ACC112 (cell line): ENCODE measurements around the gene HORMAD2.
"Not testable (repeated sequence)": the region's sequence is repeated elsewhere in the genome, so short reads cannot be mapped to it uniquely, and the experiment has no call there.

ENCODE experiments used
- H2AFZ ChIP-seq: fragments of 200-600 bp; sonication (generic); one replicate; pipeline ENCODE4 v1.6.0; 2017; ENCODE audit warnings: antibody characterized with exemption, low read length; ENCODE audit not compliant: unreplicated experiment
- H3K27ac ChIP-seq: fragments of 200-600 bp; sonication (generic); 2 replicates; pipeline ENCODE4 v1.5.1; 2014; ENCODE audit warnings: low read depth, mild to moderate bottlenecking, antibody characterized with exemption, low read length, moderate library complexity
- H3K27me3 ChIP-seq: fragments of 200-600 bp; sonication (generic); 2 replicates; pipeline ENCODE4 v1.6.1; 2014; ENCODE audit warnings: mild to moderate bottlenecking, antibody characterized with exemption, low read length, moderate library complexity, mixed read lengths; ENCODE audit not compliant: insufficient read depth
- H3K36me3 ChIP-seq: fragments of 200-600 bp; sonication (generic); 2 replicates; pipeline ENCODE4 v1.6.1; 2016; ENCODE audit warnings: mild to moderate bottlenecking, antibody characterized with exemption, low read length, moderate library complexity, mixed read lengths; ENCODE audit not compliant: insufficient read depth
- H3K4me1 ChIP-seq: fragments of 200-600 bp; sonication (generic); one replicate; pipeline ENCODE4 v1.6.1; 2016; ENCODE audit warnings: low read length, mixed read lengths; ENCODE audit not compliant: insufficient read depth, unreplicated experiment, control insufficient read depth
- H3K4me3 ChIP-seq: fragments of 200-600 bp; sonication (generic); 2 replicates; pipeline ENCODE4 v1.5.1; 2014; ENCODE audit warnings: mild to moderate bottlenecking, low read depth, low read length
- H3K79me2 ChIP-seq: fragments of 200-600 bp; sonication (generic); one replicate; pipeline ENCODE4 v1.6.0; 2016; ENCODE audit warnings: low read length; ENCODE audit not compliant: control insufficient read depth, unreplicated experiment, insufficient read depth

The HORMAD2 gene

GRCh38 chr22:30078320-30079311 is 1.6 kb upstream of the HORMAD2 start:
- Histone ChIP-seq H3K36me3 (no peaks in the 10 kb centered on the region), H3K4me1 (no peaks in the 10 kb centered on the region), H3K4me3 (no peak overlapping the region), H3K27me3 (peaks cover 20% of the 10 kb centered on the region), H3K27ac (no peak overlapping the region), H3K79me2 (no peaks in the 10 kb centered on the region), H2AFZ (no peak overlapping the region)

- H3K27ac ChIP-seq = no peak overlapping the region
These were observed 541 bp downstream of the HORMAD2 start for GRCh38 chr22:30080805-30081204.

DNA sequence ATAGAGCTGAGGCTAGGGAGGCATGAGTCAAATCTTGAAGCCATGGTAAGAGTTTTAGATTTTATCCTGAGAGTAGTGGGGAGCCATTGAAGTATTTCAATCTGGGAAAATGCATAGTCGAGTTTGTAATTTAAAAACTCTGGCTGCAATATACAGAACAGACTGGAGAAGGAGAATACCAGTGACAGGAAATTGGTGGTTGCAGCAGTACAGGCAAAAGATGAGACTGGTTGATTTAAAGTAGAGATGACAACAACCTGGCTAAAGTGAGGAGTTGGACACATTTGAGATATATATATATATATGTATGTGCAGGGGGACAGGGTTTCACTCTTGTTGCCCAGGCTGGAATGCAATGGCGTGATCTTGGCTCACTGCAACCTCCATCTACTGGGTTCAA is 6.2 kb downstream of the HORMAD2 start:
- Histone ChIP-seq H3K79me2 (no peaks in the 10 kb centered on the region), H3K27me3 (no peaks in the 10 kb centered on the region), H3K4me3 (no peak overlapping the region), H3K27ac (no peak overlapping the region), H3K4me1 (no peaks in the 10 kb centered on the region), H2AFZ (no peak overlapping the region), H3K36me3 (no peaks in the 10 kb centered on the region)

More at GRCh38 chr22:30080805-30081204, 541 bp downstream of the HORMAD2 start:
- H3K4me3 ChIP-seq = no peak overlapping the region
- H3K27me3 ChIP-seq = peaks cover 4% of the 10 kb centered on the region; the same call in 1 of the 2 replicates
- H3K36me3 ChIP-seq = no peaks in the 10 kb centered on the region
- H2AFZ ChIP-seq = no peak overlapping the region
- no peaks in the 10 kb centered on the region for H3K4me1 ChIP-seq
- no peaks in the 10 kb centered on the region for H3K79me2 ChIP-seq

GRCh38 chr22:30087037-30087436 is 6.8 kb downstream of the HORMAD2 start:
- not testable (repeated sequence) for H3K27ac ChIP-seq, H3K4me3 ChIP-seq, H2AFZ ChIP-seq, H3K27me3 ChIP-seq, H3K36me3 ChIP-seq, H3K4me1 ChIP-seq, H3K79me2 ChIP-seq

GRCh38 chr22:30087611-30088010 is 7.3 kb downstream of the HORMAD2 start:
- Histone ChIP-seq H3K4me1 (no peaks in the 10 kb centered on the region), H3K27me3 (no peaks in the 10 kb centered on the region), H3K27ac (no peak overlapping the region), H3K4me3 (no peak overlapping the region), H3K36me3 (no peaks in the 10 kb centered on the region), H3K79me2 (no peaks in the 10 kb centered on the region), H2AFZ (no peak overlapping the region)

DNA sequence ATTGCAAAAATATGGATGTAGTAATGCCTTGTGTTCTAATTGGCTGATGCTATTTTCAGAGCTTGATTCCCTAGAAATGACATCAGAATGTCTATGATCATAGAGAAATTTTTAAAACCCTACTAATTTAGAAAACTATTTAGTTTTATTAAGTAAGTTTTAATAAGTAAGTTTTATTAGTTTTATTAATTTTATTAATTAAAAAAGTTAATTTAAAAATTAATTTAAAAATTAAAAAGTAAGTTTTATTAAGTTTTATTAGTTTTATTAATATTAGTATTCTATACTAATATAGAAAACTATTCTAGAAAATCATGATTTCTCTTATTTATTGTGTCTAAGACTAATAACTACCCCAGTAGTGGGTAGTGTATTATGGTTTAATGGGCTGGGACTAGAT is 8.2 kb downstream of the HORMAD2 start:
- Histone ChIP-seq H3K36me3 (no peaks in the 10 kb centered on the region), H3K27ac (no peak overlapping the region), H3K79me2 (no peaks in the 10 kb centered on the region), H3K4me3 (no peak overlapping the region), H2AFZ (no peak overlapping the region), H3K27me3 (no peaks in the 10 kb centered on the region), H3K4me1 (no peaks in the 10 kb centered on the region)

DNA sequence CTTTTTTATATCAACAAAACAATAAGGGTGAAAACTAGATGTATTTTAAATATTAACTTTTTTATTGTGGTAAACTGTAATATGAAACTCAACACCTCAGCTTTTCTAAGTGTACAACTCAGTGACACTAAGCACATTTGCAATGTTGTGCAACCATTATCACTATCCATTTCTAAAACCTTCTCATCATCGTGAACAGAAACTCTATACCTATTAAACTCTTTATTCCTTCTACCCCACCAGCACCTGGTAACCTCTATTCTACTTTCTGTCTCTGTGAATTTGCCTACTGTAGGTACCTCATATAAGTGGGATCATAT is 9.4 kb downstream of the HORMAD2 start:
- no peaks in the 10 kb centered on the region for H3K36me3 ChIP-seq
- no peaks in the 10 kb centered on the region for H3K79me2 ChIP-seq
- H3K27me3 ChIP-seq = no peaks in the 10 kb centered on the region
- H3K27ac ChIP-seq = 0 out of 2 replicates have a peak overlapping the region, but pooled peaks have one; percentile 34
- no peaks in the 10 kb centered on the region for H3K4me1 ChIP-seq
- no peak overlapping the region for H3K4me3 ChIP-seq
- peak overlapping the region; percentile 60 for H2AFZ ChIP-seq

- Histone ChIP-seq H2AFZ (no peak overlapping the region), H3K4me1 (no peaks in the 10 kb centered on the region), H3K36me3 (no peaks in the 10 kb centered on the region), H3K27ac (no peak overlapping the region), H3K79me2 (no peaks in the 10 kb centered on the region), H3K27me3 (no peaks in the 10 kb centered on the region), H3K4me3 (no peak overlapping the region)
These were observed 12.4 kb downstream of the HORMAD2 start for GRCh38 chr22:30092686-30093085.

- Histone ChIP-seq H3K4me1 (no peaks in the 10 kb centered on the region), H3K79me2 (no peaks in the 10 kb centered on the region), H2AFZ (no peak overlapping the region), H3K36me3 (no peaks in the 10 kb centered on the region), H3K27ac (no peak overlapping the region), H3K4me3 (no peak overlapping the region), H3K27me3 (no peaks in the 10 kb centered on the region)
These were observed 14.5 kb downstream of the HORMAD2 start for GRCh38 chr22:30094804-30095203.

DNA sequence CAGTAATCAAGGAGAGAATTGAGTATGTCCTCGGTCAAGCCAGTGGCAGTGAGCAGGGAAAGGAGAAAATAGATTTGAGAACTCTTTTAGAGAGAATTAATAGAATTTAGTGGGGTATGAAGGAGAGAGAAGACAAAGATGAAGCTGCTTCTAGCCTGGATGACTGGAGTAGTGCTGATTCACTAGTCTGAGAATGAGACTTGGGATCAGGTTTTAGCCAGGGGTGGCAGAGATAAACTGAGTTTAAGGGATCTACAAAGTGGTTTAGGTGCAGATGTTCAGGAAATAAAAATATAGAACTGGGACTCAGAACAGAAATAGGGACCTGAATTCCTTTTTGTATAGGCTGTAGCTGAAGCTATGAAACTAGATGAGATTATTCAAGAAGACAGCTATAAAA is 17.6 kb downstream of the HORMAD2 start:
- H3K79me2 ChIP-seq = no peaks in the 10 kb centered on the region

DNA sequence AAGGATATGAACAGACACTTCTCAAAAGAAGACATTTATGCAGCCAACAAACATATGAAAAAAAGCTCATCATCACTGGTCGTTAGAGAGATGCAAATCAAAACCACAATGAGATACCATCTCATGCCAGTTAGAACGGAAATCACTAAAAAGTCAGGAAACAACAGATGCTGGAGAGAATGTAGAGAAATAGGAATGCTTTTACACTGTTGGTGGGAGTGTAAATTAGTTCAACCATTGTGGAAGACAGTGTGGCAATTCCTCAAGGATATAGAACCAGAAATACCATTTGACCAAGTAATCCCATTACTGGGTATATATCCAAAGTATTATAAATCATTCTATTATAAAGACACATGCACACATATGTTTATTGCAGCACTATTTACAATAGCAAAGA is 20.5 kb downstream of the HORMAD2 start:
- not testable (repeated sequence) for H3K27ac ChIP-seq, H3K4me3 ChIP-seq, H3K4me1 ChIP-seq, H2AFZ ChIP-seq, H3K79me2 ChIP-seq, H3K36me3 ChIP-seq, H3K27me3 ChIP-seq

More for the DNA sequence above, 17.6 kb downstream of the HORMAD2 start:
- Histone ChIP-seq H3K36me3 (no peaks in the 10 kb centered on the region), H3K27me3 (no peaks in the 10 kb centered on the region), H3K27ac (no peak overlapping the region), H3K4me1 (no peaks in the 10 kb centered on the region), H3K4me3 (no peak overlapping the region), H2AFZ (no peak overlapping the region)
